Measurements from ENCODE around the gene AADAC.

The AADAC gene

DNA sequence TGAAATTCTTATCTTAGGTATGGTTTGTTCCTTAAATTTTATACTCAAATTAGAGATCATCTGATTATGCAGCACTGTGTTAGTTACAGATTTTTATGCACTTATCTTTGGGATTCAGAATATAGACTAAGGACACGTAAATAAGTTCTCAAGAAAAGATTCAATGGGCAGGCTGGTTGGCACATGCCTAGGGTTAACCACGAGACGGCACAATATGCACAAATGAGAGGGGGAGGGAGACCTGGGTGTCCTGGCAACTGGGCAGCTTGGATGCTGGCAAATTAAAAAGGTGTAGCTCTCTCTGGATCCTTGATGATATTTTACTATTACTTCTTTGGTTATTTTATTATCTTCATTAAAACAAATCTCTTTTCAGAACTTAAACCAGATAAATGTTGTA lies 672 bp downstream of the AADAC start:
- H3K4me1 ChIP-seq (ENCODE audit: control insufficient read depth in 1 of 2, insufficient read depth in 1 of 2, low read depth in 1 of 2, low read length in 1 of 2): no peaks in the 10 kb centered on the region
- H3K36me3 ChIP-seq: no peaks in the 10 kb centered on the region
- no peak for TF ChIP-seq CTCF (IDR thresholded peaks at IDR 0.05)
- H3K4me3 ChIP-seq (ENCODE audit: low read depth in 1 of 2, low read length in 1 of 2): no peak overlapping the region
- H3K9me3 ChIP-seq: no peaks in the 10 kb centered on the region
- H3K27me3 ChIP-seq: no peaks in the 10 kb centered on the region
- H3K27ac ChIP-seq: no peak overlapping the region

DNA sequence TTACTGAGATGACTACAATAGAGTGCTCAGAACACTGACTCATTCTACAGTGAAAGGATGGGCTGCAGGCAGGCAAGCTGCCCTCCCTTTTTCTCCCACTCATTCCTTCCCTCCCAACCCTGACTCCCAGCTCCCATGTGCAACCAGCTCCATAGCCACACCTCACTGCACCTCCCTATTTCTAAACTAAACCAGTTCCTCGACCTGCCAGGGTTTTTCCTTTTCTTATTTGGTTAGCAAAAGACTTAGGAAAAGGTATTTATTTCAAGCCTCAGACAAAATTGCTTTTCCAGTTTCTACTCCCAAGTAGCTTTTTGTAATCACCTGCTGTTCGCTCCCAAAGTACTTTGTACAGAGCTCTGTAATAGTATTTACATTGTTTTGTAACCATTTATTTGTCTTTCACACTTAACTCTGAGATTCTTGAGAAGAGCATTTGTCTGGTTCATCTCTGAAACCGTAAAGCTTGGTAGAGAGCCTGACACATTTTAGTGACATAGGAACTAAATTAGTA lies 2.2 kb downstream of the AADAC start:
- Histone ChIP-seq H3K36me3 (no peaks in the 10 kb centered on the region), H3K27ac (no peak overlapping the region), H3K9me3 (no peaks in the 10 kb centered on the region), H3K27me3 (no peaks in the 10 kb centered on the region), H3K4me3 (ENCODE audit: low read depth in 1 of 2, low read length in 1 of 2) (no peak overlapping the region), H3K4me1 (ENCODE audit: control insufficient read depth in 1 of 2, insufficient read depth in 1 of 2, low read depth in 1 of 2, low read length in 1 of 2) (no peaks in the 10 kb centered on the region)
- TF ChIP-seq CTCF (IDR thresholded peaks at IDR 0.05): no peak

- no peak overlapping the region for H3K27ac ChIP-seq
- H3K9me3 ChIP-seq: no peaks in the 10 kb centered on the region
- no peak overlapping the region for H3K4me3 ChIP-seq (ENCODE audit: low read depth in 1 of 2, low read length in 1 of 2)
- H3K4me1 ChIP-seq (ENCODE audit: control insufficient read depth in 1 of 2, insufficient read depth in 1 of 2, low read depth in 1 of 2, low read length in 1 of 2): no peaks in the 10 kb centered on the region
- no peaks in the 10 kb centered on the region for H3K36me3 ChIP-seq
- H3K27me3 ChIP-seq: no peaks in the 10 kb centered on the region
- TF ChIP-seq CTCF (IDR thresholded peaks at IDR 0.05): no peak
These were observed 3.6 kb downstream of the AADAC start for GRCh38 chr3:151817473-151817872.

- Histone ChIP-seq H3K27ac (no peak overlapping the region), H3K9me3 (no peaks in the 10 kb centered on the region), H3K4me3 (ENCODE audit: low read depth in 1 of 2, low read length in 1 of 2) (no peak overlapping the region), H3K36me3 (no peaks in the 10 kb centered on the region), H3K4me1 (ENCODE audit: control insufficient read depth in 1 of 2, insufficient read depth in 1 of 2, low read depth in 1 of 2, low read length in 1 of 2) (no peaks in the 10 kb centered on the region), H3K27me3 (no peaks in the 10 kb centered on the region)
- no peak for TF ChIP-seq CTCF (IDR thresholded peaks at IDR 0.05)
These were observed 4.4 kb downstream of the AADAC start for GRCh38 chr3:151818361-151818760.

- no peak for TF ChIP-seq CTCF (IDR thresholded peaks at IDR 0.05)
- Histone ChIP-seq H3K4me3 (ENCODE audit: low read depth in 1 of 2, low read length in 1 of 2) (no peak overlapping the region), H3K4me1 (ENCODE audit: control insufficient read depth in 1 of 2, insufficient read depth in 1 of 2, low read depth in 1 of 2, low read length in 1 of 2) (no peaks in the 10 kb centered on the region), H3K36me3 (no peaks in the 10 kb centered on the region), H3K27me3 (no peaks in the 10 kb centered on the region), H3K9me3 (no peaks in the 10 kb centered on the region), H3K27ac (no peak overlapping the region)
These were observed 6.0 kb downstream of the AADAC start for GRCh38 chr3:151819910-151820309.

GRCh38 chr3:151827816-151828215 lies 13.9 kb downstream of the AADAC start:
- H3K27me3 ChIP-seq: no peaks in the 10 kb centered on the region
- H3K4me1 ChIP-seq (ENCODE audit: control insufficient read depth in 1 of 2, insufficient read depth in 1 of 2, low read depth in 1 of 2, low read length in 1 of 2): peaks cover 0 to 11% of the 10 kb centered on the region in 2 experiments
- no peaks in the 10 kb centered on the region for H3K9me3 ChIP-seq
- no peak overlapping the region for H3K27ac ChIP-seq
- no peaks in the 10 kb centered on the region for H3K36me3 ChIP-seq
- no peak overlapping the region for H3K4me3 ChIP-seq (ENCODE audit: low read depth in 1 of 2, low read length in 1 of 2)
- no peak for TF ChIP-seq CTCF (IDR thresholded peaks at IDR 0.05)

Data from neutrophil (primary cell).